Renal pelvis (tissue), 4 donors: Measurements from ENCODE around the gene PRXL2C. TPM values are rescaled to one million over a fixed set of nuclear protein-coding genes. Genes with fewer than 3 reads are reported as not detected.
"Not testable (repeated sequence)": the region's sequence is repeated elsewhere in the genome, so short reads cannot be mapped to it uniquely, and the experiment has no call there.

ENCODE experiments used
- DNase-seq: peaks from one replicate; pipeline ENCODE4 v3.0.0-alpha.2; 2013
- polyA plus RNA-seq, 3 donors: library from polyadenylated mRNA; unstranded; fragments of 120-200 nt; gene quantifications; one replicate each; pipeline ENCODE4 v1.2.1, GENCODE V29; 2013; ENCODE audit not compliant: insufficient read length in 3 of 3

The PRXL2C gene
- polyA plus RNA-seq, 3 donors: 4.2 to 5.8 (median 4.7) TPM

GRCh38 chr9:96660692-96661248 is 5.7 kb upstream of the PRXL2C start:
- peak; percentile 34 for DNase-seq

DNA sequence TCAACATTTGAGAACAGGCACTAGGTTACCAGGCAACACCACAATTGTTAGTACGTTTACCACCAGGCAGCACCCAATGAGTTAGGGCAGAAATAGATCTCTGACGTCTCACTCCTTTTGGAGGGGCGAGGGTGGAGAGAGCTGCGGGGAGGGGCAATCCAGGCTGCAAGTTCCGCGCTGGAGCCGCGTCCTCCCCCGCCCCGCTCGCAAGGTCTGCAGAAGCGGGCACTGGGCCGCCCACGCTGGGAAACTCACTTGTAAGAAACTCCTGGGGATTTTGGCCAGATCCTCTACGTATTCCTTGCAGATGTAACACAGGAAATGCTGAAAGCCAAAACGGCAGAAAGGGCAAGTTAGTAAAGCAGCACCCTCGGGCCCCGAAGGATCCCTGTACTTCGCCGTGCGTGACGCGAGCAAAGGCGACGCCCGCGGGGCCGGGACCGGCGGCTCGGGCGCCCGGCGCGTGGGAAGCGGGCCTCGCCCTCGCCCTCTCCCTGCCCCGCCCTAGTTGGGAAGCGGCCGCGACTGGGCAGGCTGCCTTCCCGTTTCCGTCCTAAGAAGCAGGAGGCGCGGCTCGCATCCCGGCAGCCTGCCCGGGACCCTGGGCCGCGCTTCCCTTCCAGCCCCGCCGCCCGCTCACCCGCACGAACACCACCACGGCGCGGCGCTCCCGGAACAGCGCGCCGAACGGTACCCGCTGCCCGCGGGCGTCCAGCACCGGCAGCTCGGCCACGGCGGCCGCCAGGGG is 493 bp downstream of the PRXL2C start:
- DNase-seq: peak; percentile 75

DNA sequence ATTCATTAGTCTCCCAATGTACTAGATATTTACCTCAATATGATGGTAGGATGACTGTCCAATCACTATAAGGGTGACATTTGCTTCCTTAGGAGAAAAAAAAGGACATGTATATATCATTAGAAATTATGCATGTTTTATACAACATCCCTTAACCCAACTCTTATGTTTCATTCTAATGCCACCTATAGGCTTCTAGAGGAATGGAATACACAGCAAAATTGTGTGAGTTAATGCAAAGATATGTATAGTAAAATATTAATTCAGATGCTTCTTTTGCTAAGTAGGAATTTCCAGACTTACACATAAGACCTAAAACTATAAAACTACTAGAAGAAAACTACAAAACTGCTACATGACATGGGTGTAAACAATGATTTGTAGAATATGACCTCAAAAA is 3.5 kb downstream of the PRXL2C start:
- DNase-seq: no peak

- DNase-seq: no peak
These were observed 5.3 kb downstream of the PRXL2C start for GRCh38 chr9:96649620-96650324.

GRCh38 chr9:96646081-96646991 is 8.8 kb downstream of the PRXL2C start:
- no peak for DNase-seq

DNA sequence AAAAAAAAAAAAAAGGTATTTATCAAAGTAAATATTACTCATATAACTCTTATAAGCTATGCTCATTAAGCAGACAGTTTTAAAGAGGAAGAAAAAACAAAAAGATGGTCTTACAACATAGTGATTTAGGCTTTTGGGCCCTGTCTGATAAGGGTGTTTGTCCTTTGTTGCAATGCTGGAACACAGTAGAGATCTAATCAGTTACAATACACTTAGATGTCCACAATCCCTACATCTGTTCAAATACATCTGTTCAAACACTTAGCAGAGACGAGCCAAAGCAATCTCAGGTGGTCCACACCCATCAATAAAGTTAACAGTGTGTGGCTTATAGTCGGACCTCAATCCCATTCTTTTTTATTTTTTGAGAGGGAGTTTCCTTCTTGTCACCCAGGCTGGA is 11.0 kb downstream of the PRXL2C start:
- DNase-seq: no peak

GRCh38 chr9:96641514-96641913 is 13.6 kb downstream of the PRXL2C start:
- no peak for DNase-seq

DNA sequence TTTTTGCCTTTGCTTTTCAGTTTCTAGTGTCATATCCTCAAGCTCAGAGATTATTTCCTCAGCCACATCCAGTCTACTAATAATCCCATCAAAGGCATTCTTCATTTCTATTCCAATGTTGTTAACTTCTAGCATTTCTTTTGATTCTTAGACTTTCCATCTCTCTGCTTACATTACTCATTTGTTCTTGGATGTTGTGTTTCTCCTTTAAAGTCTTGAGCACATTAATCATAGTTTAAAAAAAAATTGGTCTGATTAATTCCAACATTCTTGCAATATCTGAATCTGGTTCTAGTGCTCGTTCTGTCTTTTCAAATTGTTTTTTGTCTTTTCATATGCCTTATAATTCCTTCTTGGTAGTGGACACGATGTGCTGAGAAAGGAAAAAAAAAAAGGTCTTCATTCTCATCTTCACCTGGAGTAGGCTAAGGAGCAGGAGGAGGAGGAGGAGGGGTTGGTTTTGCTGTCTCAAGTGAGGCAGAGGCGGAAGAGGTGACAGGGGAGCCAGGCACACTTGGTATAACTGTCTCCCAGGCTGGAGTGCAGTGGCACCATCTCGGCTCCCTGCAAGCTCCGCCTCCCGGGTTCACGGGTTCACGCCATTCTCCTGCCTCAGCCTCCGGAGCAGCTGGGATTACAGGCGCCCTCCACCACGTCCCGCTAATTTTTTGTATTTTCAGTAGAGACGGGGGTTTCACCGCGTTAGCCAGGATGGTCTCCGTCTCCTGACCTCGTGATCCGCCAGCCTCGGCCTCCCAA is 16.3 kb downstream of the PRXL2C start:
- DNase-seq: no peak

DNA sequence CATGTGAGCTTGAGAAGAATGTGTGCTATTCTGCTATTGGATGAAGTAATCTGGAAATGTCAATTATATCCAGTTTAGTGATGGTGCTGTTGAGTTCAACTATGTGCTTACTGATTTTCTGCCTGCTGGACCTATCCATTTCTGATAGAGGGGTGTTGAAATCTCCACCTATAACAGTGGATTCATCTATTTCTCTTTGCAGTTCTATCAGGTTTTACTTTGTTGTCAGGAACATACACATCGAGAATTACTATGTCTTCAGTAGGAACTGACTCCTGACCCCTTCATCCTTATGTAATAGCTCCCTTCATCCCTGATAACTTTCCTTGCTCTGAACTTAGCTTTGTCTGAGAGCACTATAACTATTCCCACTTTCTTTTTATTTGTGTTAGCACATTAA is 18.7 kb downstream of the PRXL2C start:
- DNase-seq: no peak

GRCh38 chr9:96633579-96633978 is 21.5 kb downstream of the PRXL2C start:
- DNase-seq: not testable (repeated sequence)

DNA sequence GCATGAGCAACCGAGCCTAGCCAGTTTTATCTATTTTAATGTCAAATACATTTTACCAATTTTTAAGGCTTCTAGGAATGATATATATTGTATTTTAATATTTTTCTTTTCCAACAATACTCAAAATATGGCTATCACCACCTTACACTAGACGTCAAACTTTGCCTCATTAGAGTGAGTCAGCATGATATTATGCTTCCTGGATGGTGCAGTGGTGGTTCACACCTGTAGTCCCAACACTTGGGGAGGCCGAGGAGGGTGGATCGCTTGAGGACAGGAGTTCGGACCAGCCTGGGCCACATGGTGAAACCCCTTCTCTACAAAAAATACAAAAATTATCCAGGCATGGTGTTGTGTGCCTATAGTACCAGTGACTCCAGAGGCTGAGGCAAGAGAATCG is 28.2 kb downstream of the PRXL2C start:
- DNase-seq: no peak

- DNase-seq: no peak
These were observed 33.5 kb downstream of the PRXL2C start for GRCh38 chr9:96621618-96622017.

GRCh38 chr9:96620832-96621269 is 34.3 kb downstream of the PRXL2C start:
- no peak for DNase-seq

DNA sequence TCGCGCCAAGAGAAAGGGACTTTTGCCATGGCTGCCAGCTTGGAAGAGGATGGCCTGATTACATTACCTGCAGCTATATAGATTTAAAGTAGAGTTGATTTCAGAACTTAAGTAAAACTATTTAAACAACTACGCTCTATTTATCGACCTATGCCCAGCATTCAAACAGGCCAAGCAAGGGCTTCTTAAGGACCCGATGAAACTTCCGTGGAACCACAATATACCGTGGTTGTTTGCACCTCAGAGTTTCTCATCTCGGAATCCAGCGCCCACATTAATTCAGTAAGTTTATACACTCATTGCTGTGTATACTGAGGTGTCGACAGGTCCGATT is 35.0 kb downstream of the PRXL2C start:
- no peak for DNase-seq

DNA sequence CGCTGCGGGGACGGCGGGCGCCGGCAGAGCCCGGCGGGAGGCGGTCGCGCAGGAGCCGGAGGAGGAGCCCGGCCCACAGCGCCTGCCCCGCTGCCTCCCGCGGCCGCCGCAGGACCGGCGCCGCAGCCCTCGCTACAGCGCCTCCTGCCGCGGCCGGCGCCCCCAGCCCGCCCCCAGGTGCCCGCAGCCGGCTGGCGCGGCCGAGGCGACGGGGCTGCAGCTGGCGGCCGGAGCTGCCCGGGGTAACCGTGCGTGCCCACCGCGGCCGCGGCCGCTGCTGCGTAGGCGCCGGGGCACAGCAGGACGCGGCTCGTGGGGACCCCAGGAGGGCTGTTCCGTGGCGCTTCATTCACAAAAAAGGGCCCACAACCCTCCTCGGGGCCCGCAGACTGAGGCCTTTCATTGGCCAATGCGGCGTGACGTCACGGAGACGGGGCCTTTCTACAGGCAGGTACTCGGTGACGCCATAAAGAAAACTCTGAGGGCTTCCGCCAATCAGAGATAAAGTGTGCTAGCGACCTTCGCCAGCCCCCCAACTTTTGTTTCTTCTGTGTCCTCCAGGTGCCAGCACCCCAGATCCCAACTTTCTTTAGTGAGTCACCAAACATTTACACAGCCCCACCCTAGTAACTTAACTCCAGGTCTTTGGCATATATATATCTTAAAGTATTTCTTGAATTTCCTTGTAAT is 35.5 kb downstream of the PRXL2C start, which contains the start of gene CDC14B:
Gene CDC14B, minus strand, starts transcription at position 353 of the 690 bp plus-strand sequence. CDS start 465 bp downstream, outside the sequence.
- DNase-seq: peak; percentile 95

GRCh38 chr9:96619124-96619465 is 36.0 kb downstream of the PRXL2C start:
- DNase-seq: no peak

- peak; percentile 35 for DNase-seq
These were observed 36.7 kb downstream of the PRXL2C start for GRCh38 chr9:96618209-96619123.

DNA sequence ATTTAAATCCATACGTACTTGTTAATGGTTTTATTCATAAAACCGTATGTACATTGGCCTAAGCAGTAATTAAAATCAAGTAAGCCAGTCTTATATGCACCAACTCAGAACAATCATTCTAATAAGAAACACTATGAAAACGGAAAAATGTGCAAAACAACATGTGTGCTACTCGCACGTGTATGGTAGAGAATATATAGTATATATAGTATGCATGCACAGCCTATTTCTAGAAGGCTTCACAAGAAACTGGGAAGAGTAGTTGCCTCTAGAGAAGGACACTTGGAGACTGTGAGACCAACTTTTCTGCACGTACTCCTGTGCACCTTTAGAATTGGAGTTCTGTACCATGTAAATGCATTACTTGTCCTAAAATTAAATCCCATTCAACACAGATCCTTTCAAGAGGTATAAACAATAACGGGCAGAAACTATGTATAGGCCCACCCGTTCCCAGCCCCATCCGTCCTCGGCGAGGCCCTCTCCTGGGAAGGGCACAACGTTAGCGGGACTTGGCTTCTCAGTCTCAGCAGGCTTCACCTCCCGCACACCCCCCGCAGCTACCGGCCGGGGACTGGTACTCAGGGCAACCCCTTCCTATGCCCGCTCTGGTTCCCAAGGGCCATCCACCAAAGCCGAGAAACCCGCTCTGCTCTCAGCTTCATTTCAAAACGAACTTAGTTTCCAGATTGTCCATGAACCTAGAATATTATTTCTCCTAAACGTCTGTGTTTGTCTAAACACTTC is 37.5 kb downstream of the PRXL2C start:
- no peak for DNase-seq
